Epidermal melanocyte (primary cell): Measurements from ENCODE around the gene RANBP3.
"Not testable (repeated sequence)": the region's sequence is repeated elsewhere in the genome, so short reads cannot be mapped to it uniquely, and the experiment has no call there.

ENCODE experiments used
- DNase-seq: peaks from one replicate; pipeline ENCODE4 v3.0.0; 2011; ENCODE audit warnings: low spot score; ENCODE audit not compliant: insufficient read length

Gene RANBP3

GRCh38 chr19:5967994-5968430 is 9.9 kb downstream of the RANBP3 start:
- peak; percentile 94 for DNase-seq

DNA sequence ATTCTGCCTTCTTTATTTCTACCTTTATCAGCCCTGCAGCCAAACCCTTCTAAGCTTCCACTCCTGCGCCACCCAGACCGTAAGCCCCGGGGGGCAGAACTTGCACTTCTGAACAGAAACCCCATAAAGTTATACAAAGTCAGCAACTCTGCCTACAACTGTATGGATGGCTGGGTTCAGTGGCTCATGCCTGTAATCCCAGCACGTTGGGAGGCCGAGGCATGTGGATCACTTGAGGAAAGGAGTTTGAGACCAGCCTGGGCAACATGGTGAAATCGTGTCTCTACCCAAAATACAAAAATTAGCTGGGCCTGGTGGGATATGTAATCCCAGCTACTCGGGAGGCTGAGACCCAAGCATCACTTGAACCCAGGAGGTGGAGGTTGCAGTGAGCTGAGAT is 10.4 kb downstream of the RANBP3 start:
- no peak for DNase-seq

DNA sequence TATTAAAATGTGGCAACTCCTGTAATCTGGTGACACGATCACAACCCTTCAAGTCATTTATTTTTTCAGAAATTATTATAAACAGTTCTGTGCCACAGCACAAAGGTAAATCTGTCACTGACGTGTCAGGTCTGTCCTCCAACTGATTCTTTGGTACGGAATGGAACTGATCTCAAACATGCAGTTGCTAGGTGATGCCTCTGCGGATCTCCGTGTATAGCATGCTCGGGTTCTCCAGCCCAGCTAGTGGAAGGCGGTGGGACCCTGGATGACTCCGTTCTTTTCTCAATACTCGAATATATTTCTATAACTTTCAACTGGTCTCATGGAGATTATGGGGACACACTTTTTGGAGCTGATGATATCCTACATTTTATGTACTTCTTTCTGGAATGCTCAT is 11.0 kb downstream of the RANBP3 start:
- no peak for DNase-seq

DNA sequence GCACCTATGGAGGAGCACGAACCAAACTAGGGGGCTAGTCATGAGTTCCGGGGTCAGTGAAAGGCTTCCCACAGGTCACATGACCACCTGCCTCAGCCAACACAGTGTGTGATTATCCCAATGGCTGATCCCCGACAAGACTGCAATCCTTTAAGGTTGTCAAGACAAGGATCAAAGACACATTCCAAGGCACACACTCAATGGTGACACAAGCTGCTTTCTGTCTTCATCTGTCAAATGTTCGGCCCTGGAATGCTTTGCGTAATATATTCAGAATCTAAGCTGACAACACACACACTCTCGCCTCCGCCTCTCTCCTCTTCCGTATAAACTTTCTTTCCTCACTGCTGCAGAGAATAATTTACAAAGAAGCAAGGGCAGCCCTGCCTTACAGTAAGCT is 11.7 kb downstream of the RANBP3 start:
- no peak for DNase-seq

DNA sequence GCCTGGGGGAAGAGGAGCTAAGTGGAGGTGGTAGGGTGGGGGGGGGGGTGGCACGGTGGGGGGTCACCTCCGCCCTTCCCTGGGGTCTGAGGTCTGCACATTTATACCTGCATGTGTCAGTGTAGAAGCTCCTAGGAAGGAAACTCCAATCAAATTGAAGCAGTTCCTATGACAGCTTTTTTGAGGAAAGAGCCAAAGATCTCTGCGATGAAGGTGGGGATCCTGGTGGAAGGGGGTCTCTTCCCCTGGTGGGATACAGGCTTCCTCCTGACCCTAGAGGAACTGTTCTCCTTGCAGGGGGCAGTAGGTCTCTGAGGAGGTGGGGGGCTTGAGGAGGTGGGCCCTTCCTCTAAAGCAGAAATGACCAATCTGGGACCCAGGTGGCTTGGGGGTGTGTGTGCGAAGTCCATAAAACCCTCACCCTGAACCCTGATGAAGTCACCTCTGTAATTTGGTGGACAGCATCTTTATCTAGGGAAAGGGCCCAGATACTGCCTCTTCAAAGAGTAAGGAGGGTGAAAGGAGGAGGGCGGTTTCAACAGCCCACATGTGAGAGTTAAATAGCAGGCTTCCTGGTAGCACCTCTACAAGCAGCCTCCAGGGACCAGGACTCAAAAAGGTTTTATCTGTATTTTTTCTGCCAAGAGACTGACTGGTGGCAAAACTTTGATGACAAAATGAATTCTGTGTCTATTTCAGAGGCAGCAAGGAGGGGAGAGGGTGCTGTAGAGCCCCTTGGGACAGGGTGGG is 12.9 kb downstream of the RANBP3 start:
- DNase-seq: no peak

DNA sequence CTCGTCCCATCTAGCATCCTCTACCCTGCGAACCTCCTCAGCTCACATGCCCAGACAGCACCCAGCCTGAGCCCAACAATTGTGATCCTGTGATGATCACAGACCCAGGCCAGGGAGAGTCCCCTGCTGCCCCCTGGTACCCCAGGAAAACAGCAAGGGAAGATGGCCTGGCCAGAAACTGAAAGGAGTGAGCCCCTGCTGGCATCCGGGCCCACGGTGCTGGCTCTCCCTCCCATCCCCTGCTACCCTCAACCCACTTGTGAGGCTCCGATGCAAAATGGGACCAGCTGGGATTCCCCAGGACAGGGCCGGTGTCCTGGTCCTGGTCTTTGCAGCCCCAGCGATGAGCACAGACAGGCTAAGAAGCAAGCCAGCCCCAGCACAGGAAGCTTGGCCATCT is 14.1 kb downstream of the RANBP3 start:
- DNase-seq: no peak

DNA sequence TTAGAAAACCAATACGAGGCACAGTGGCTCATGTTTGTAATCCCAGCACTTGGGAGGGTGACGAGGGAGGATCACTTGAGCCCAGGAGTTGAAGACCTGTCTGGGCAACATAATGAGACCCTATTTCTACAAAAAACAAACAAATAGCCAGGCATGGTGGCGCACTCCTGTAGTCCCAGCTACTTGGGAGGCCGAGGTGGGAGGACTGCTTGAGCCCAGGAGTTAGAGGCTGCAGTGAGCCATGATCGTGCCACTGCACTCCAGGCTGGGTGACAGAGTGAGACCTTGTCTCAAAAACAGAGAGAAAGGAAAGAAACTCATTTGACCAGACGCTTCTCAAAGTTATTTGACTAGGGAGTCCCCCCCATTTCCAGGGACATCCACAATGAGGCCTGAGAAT is 14.7 kb downstream of the RANBP3 start:
- DNase-seq: not testable (repeated sequence)

- peak; percentile 82 for DNase-seq
Observed at GRCh38 chr19:5961969-5962945, 15.7 kb downstream of the RANBP3 start.

GRCh38 chr19:5961641-5961968 is 16.3 kb downstream of the RANBP3 start:
- not testable (repeated sequence) for DNase-seq

GRCh38 chr19:5960005-5961001 is 17.6 kb downstream of the RANBP3 start:
- DNase-seq: no peak

- DNase-seq: no peak
Observed at GRCh38 chr19:5959260-5960004, 18.5 kb downstream of the RANBP3 start.

DNA sequence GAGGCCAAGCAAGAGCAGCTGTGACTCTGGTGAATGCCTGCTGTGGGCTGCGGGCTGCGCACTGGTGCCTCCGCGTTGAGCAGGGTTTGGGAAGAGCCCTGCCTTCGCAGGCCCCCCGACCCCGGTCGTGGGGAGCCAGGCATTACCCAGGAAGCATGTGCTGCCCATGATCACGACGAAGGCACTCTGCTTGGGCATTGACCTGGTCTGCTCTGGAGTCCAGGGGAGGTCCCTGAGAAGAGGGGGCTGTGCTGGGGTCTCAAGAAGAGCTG is 19.2 kb downstream of the RANBP3 start:
- no peak for DNase-seq

DNA sequence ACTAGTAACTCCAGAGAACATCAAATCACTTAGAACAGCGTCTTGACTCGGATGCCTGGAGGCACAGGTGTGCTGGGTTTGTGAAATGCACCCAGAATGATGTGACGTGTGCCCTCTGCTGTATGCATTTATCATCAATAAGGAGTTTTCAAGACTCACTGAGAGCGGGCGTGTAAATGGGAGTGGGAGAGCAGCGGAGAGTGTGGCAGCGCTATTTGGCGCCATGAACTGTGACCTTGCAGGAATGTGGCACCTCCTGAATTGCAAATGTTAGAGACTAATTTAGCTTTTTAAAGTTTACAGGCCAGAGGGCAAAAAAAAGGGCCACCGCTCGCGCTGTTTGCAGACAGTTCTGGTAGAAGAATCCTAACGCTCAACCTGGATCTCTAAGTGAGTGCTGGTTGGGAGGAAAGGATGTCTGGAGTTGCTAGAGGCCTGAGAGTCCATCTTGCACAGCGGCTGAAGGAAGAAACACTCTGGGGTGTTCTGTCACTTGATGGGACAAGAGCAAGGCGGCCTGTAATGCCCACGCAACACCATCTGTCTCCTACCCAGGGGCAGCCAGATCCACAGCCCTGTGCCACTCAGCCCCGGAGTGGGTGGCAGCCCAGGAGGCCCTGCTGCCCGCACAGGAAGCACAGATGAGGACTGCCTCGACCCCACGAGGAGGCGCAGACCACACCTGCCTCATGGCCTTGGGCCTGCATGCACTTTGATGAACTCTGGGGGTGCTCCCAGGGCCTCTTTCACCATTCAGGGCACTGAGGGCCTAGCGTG is 19.7 kb downstream of the RANBP3 start:
- no peak for DNase-seq

DNA sequence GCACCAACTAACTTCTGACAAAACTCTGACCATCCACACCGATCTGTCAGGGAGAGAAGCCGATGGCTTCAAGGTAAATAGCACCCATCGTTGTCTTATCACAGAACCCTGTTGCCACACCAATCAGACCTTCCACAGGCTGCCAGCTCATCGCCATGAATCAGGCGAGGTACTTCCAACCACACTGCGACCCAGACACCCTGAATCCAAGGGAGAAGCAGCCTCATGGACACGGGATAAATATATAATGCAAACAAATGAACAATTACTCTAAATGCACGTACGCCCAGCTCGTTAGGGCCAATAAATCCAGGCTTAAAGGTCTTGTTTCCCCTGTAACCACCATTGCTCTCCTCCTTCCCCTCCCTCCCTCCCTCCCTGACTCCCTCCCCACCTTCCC is 20.8 kb downstream of the RANBP3 start:
- DNase-seq: no peak

DNA sequence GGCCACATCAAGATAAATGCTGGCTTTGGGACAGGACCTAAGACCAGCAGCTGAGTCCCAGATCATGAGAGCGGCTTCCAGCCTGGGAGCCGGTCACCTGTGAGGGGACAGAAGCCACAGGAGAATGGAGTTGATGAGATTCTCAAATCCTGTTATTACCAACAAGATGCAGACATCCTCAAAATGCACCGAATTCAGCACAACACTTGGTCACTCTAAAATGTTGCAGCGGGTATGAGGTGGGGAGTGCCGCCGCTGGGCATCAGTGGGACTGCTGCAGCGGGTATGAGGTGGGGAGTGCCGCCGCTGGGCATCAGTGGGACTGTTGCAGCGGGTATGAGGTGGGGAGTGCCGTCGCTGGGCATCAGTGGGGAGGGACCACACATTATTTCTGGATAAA is 21.2 kb downstream of the RANBP3 start:
- no peak for DNase-seq

DNA sequence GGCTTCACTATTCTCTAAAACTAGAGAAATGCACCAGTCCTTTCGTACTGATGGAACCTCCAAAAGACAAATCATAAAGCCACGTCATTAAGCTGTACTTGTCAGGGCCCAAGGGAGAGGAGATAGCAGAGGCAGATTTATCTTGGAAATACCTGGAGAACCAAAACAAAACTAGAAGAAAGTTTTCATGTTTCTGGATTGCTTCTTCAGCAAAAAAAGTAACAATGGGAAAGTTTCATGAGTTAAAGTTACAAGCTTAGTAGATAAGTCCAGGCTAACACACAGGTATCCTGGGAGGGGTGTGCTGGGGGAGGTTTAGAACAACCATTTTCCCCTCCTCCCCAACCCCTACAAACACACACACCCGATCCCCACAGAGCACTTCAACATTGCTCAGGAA is 21.6 kb downstream of the RANBP3 start:
- DNase-seq: no peak

DNA sequence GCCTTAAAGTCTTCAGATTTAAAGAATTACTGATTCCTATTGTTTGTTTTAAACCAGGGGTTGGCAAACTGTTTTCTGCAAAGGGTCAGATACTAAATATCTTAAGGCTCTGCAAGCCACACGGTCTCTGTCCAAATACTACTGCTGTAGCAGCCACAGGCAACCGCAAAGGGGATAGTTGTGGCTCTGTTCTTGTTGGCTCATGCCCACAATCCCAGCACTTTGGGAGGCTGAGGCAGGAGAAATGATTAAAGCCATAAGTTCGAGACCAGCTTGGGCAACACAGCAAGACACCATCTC is 22.4 kb downstream of the RANBP3 start:
- DNase-seq: no peak

DNA sequence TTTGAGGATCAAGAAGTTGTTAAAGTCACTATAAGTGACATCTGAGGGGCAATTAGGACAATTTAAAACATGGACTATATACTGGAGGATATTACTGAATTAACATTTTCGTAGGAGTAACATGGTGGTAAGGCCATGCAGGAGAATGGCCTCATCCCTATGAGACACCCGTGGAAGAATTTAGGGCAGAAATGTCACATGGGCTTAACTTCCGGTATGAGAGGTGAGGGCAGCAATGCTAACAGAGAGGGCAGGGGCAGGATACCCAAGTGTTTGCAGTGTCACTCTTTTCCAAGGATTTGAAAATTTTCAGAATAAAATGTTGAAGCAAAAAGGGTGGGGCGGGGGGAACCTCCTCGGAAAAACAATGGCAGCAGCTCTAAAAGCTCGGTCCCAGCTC is 23.6 kb downstream of the RANBP3 start:
- no peak for DNase-seq

DNA sequence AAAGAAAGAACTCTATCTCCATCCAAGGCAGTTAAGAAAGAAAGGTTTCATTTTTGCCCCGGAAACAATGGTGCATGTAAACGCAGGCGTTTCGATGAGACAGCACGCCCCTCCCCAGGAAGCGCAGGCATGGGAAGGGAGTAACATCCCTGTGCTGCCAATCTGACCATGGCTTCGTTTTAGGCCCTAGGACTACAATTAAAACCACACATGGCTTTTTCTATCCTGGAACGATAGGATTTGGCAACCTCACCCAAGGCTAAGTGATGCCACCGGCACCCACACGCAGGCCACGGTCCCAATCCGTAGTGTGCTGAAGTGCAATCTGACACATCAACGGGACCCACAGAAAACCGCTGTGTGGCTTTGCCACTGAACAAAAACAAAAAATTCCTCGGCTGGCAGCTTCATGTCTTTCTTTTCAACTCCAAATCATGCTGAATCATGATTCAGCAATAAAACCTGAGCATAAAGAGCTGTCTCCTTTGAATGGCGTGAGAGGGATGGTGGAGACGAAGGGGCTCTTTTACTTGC is 24.2 kb downstream of the RANBP3 start:
- no peak for DNase-seq

DNA sequence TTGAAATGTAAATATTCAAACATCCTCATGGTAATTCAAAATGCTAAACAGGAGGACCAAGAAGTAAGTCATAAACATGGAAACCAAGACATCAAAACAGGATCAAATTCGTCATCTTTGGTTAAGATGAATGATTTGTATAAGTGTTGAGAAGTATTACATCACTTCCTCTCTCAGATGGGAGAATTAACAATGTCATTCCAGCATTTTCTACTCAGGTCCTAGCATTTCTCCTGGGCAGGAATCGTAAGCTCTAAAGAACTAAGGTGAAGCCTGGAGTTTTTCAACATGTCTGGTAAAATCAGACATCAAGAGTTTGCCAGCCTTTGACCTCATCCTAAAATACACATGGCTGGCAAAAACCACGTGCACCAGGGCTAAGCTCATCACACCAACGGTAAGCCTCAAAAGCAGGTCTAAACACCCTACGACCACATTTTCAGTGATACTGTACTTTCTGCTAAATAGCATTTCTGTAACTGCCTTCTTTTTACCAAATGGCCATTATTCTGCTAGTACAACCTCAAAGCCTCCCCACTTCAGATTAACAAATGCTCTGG is 24.8 kb downstream of the RANBP3 start:
- no peak for DNase-seq
